Measurements from ENCODE around the gene UGT1A5. TPM values are rescaled to one million over a fixed set of nuclear protein-coding genes. Genes with fewer than 3 reads are reported as not detected.

UGT1A5 gene
- total RNA-seq, 2 experiments from 2014 or later, result not detected

- DNase-seq, result no peak
- Mint-ChIP-seq H3K4me3 (no peak overlapping the region), H3K9me3 (no peaks in the 10 kb centered on the region), H3K27me3 (no peaks in the 10 kb centered on the region), H3K4me1 (no peaks in the 10 kb centered on the region), H3K36me3 (ENCODE audit: low read depth) (no peaks in the 10 kb centered on the region), H3K27ac (no peak overlapping the region)
- POLR2A ChIA-PET, result interaction anchor here (0.6 kb wide), 1 partner anchor 1808 kb away, joined by 4 read pairs; no protein-coding TSS in a partner anchor
- CTCF ChIA-PET, result no interaction called here
These were observed 78.6 kb downstream of the UGT1A5 start for GRCh38 chr2:233791151-233791882.

GRCh38 chr2:233791883-233792329, 79.2 kb downstream of the UGT1A5 start:
- Mint-ChIP-seq H3K27me3 (no peaks in the 10 kb centered on the region), H3K4me3 (no peak overlapping the region), H3K36me3 (ENCODE audit: low read depth) (no peaks in the 10 kb centered on the region), H3K4me1 (no peaks in the 10 kb centered on the region), H3K9me3 (no peaks in the 10 kb centered on the region), H3K27ac (no peak overlapping the region)
- ChIA-PET POLR2A (no interaction called here), CTCF (no interaction called here)
- DNase-seq, result no peak

GRCh38 chr2:233792720-233793119, 80.0 kb downstream of the UGT1A5 start:
- no peaks in the 10 kb centered on the region for H3K9me3 Mint-ChIP-seq
- H3K4me1 Mint-ChIP-seq, result no peaks in the 10 kb centered on the region
- H3K4me3 Mint-ChIP-seq, result no peak overlapping the region
- ChIA-PET CTCF (no interaction called here), POLR2A (no interaction called here)
- DNase-seq, result no peak
- H3K27ac Mint-ChIP-seq, result no peak overlapping the region
- no peaks in the 10 kb centered on the region for H3K36me3 Mint-ChIP-seq (ENCODE audit: low read depth)
- no peaks in the 10 kb centered on the region for H3K27me3 Mint-ChIP-seq

GRCh38 chr2:233793465-233794127, 80.9 kb downstream of the UGT1A5 start:
- Mint-ChIP-seq H3K4me1 (no peaks in the 10 kb centered on the region), H3K27me3 (no peaks in the 10 kb centered on the region), H3K4me3 (no peak overlapping the region), H3K36me3 (ENCODE audit: low read depth) (no peaks in the 10 kb centered on the region), H3K9me3 (no peaks in the 10 kb centered on the region), H3K27ac (no peak overlapping the region)
- ChIA-PET POLR2A (no interaction called here), CTCF (no interaction called here)
- no peak for DNase-seq

- H3K36me3 Mint-ChIP-seq (ENCODE audit: low read depth), result no peaks in the 10 kb centered on the region
- H3K4me3 Mint-ChIP-seq, result no peak overlapping the region
- ChIA-PET POLR2A (no interaction called here), CTCF (no interaction called here)
- H3K27me3 Mint-ChIP-seq, result no peaks in the 10 kb centered on the region
- no peaks in the 10 kb centered on the region for H3K9me3 Mint-ChIP-seq
- no peak overlapping the region for H3K27ac Mint-ChIP-seq
- no peak for DNase-seq
- H3K4me1 Mint-ChIP-seq, result no peaks in the 10 kb centered on the region
These were observed 81.5 kb downstream of the UGT1A5 start for GRCh38 chr2:233794128-233794658.

GRCh38 chr2:233795735-233796171, 83.0 kb downstream of the UGT1A5 start:
- POLR2A ChIA-PET, result no interaction called here

GRCh38 chr2:233796254-233796653, 83.5 kb downstream of the UGT1A5 start:
- no peak overlapping the region for H3K4me3 Mint-ChIP-seq
- ChIA-PET POLR2A (interaction anchor here (0.5 kb wide), 1 partner anchor 46 kb away, joined by 6 read pairs; no protein-coding TSS in a partner anchor), CTCF (no interaction called here)
- no peaks in the 10 kb centered on the region for H3K9me3 Mint-ChIP-seq
- H3K36me3 Mint-ChIP-seq (ENCODE audit: low read depth), result no peaks in the 10 kb centered on the region
- H3K27me3 Mint-ChIP-seq, result no peaks in the 10 kb centered on the region
- DNase-seq, result no peak
- H3K4me1 Mint-ChIP-seq, result no peaks in the 10 kb centered on the region
- no peak overlapping the region for H3K27ac Mint-ChIP-seq

More at GRCh38 chr2:233795735-233796171, 83.0 kb downstream of the UGT1A5 start:
- Mint-ChIP-seq H3K36me3 (ENCODE audit: low read depth) (no peaks in the 10 kb centered on the region), H3K9me3 (no peaks in the 10 kb centered on the region), H3K4me1 (no peaks in the 10 kb centered on the region), H3K27ac (no peak overlapping the region), H3K27me3 (no peaks in the 10 kb centered on the region), H3K4me3 (no peak overlapping the region)
- CTCF ChIA-PET, result interaction anchor here (1.1 kb wide), 1 partner anchor 17 kb away, joined by 5 read pairs; no protein-coding TSS in a partner anchor
- no peak for DNase-seq

GRCh38 chr2:233798335-233799086, 85.8 kb downstream of the UGT1A5 start:
- DNase-seq, result no peak
- ChIA-PET POLR2A (no interaction called here), CTCF (no interaction called here)
- no peaks in the 10 kb centered on the region for H3K4me1 Mint-ChIP-seq
- no peaks in the 10 kb centered on the region for H3K27me3 Mint-ChIP-seq
- H3K27ac Mint-ChIP-seq, result no peak overlapping the region
- H3K9me3 Mint-ChIP-seq, result no peaks in the 10 kb centered on the region
- H3K4me3 Mint-ChIP-seq, result no peak overlapping the region
- H3K36me3 Mint-ChIP-seq (ENCODE audit: low read depth), result no peaks in the 10 kb centered on the region

GRCh38 chr2:233799087-233799665, 86.5 kb downstream of the UGT1A5 start:
- ChIA-PET POLR2A (no interaction called here), CTCF (no interaction called here)
- no peak for DNase-seq
- Mint-ChIP-seq H3K9me3 (no peaks in the 10 kb centered on the region), H3K36me3 (ENCODE audit: low read depth) (no peaks in the 10 kb centered on the region), H3K4me3 (no peak overlapping the region), H3K4me1 (no peaks in the 10 kb centered on the region), H3K27ac (no peak overlapping the region), H3K27me3 (no peaks in the 10 kb centered on the region)

GRCh38 chr2:233799716-233800115, 87.0 kb downstream of the UGT1A5 start:
- Mint-ChIP-seq H3K4me1 (no peaks in the 10 kb centered on the region), H3K36me3 (ENCODE audit: low read depth) (no peaks in the 10 kb centered on the region), H3K9me3 (no peaks in the 10 kb centered on the region), H3K27ac (no peak overlapping the region), H3K27me3 (no peaks in the 10 kb centered on the region), H3K4me3 (no peak overlapping the region)
- DNase-seq, result no peak
- POLR2A ChIA-PET, result no interaction called here
- CTCF ChIA-PET, result no interaction called here

GRCh38 chr2:233800208-233800607, 87.5 kb downstream of the UGT1A5 start:
- ChIA-PET CTCF (no interaction called here), POLR2A (no interaction called here)
- Mint-ChIP-seq H3K27ac (no peak overlapping the region), H3K4me1 (no peaks in the 10 kb centered on the region), H3K27me3 (no peaks in the 10 kb centered on the region), H3K36me3 (ENCODE audit: low read depth) (no peaks in the 10 kb centered on the region), H3K9me3 (no peaks in the 10 kb centered on the region), H3K4me3 (no peak overlapping the region)
- no peak for DNase-seq

GRCh38 chr2:233801357-233802131, 88.8 kb downstream of the UGT1A5 start:
- no peak overlapping the region for H3K27ac Mint-ChIP-seq
- ChIA-PET CTCF (interaction anchor here (0.5 kb wide), 1 partner anchor 612 kb away, joined by 3 read pairs; no protein-coding TSS in a partner anchor), POLR2A (no interaction called here)
- no peaks in the 10 kb centered on the region for H3K27me3 Mint-ChIP-seq
- H3K4me1 Mint-ChIP-seq, result no peaks in the 10 kb centered on the region
- DNase-seq, result no peak
- H3K36me3 Mint-ChIP-seq (ENCODE audit: low read depth), result no peaks in the 10 kb centered on the region
- H3K4me3 Mint-ChIP-seq, result no peak overlapping the region
- no peaks in the 10 kb centered on the region for H3K9me3 Mint-ChIP-seq
